ENCODE data around the gene DNAJB9. TPM values are rescaled to one million over a fixed set of nuclear protein-coding genes. Genes with fewer than 3 reads are reported as not detected.

DNAJB9 gene
- total RNA-seq, 4 donors from 2014 or later = 24.2 to 96.6 (median 67.8) TPM

DNA sequence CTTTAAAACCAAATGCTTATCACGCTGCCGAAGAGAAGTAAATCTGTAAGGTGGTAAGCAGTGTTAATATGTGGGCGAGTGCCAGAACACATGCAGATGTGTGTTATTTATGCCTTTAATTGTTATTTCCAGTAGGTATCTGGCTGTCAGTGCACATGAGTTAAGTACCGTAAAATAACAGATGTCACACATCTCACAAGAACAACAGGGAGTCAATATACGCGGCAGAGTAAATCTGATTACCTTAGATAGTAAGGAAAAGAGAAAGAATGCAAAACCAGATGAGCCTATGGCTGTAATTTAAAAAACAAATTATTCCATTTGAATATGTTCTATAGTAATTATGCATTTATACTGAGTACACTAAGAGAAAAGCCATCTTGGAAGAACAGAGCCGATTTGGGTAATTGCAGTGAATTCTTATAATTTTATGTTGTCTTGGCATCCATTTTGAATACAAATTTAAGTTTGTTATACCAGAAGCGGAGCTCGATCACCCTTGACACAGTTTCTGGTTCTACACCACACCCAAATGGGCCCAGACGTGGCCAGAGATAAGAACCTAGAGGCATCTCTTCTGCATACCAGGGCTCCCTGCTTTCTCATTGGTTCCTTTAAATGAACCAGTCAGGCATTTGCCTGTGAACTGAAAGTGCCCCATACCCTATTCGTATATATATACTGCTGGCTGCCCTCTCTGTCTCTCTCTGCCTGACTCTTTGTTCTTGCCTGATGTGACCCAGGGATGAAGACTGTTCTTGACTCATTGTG is 34.8 kb downstream of the DNAJB9 start:
- Histone ChIP-seq H3K9me3 (no peaks in the 10 kb centered on the region), H3K27me3 (no peaks in the 10 kb centered on the region), H3K36me3 (no peaks in the 10 kb centered on the region), H3K27ac (no peak overlapping the region), H3K4me1 (no peaks in the 10 kb centered on the region), H3K4me3 (no peak overlapping the region)
- ATAC-seq = no peak
- TF ChIP-seq, protein P1, sequence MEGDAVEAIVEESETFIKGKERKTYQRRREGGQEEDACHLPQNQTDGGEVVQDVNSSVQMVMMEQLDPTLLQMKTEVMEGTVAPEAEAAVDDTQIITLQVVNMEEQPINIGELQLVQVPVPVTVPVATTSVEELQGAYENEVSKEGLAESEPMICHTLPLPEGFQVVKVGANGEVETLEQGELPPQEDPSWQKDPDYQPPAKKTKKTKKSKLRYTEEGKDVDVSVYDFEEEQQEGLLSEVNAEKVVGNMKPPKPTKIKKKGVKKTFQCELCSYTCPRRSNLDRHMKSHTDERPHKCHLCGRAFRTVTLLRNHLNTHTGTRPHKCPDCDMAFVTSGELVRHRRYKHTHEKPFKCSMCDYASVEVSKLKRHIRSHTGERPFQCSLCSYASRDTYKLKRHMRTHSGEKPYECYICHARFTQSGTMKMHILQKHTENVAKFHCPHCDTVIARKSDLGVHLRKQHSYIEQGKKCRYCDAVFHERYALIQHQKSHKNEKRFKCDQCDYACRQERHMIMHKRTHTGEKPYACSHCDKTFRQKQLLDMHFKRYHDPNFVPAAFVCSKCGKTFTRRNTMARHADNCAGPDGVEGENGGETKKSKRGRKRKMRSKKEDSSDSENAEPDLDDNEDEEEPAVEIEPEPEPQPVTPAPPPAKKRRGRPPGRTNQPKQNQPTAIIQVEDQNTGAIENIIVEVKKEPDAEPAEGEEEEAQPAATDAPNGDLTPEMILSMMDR (IDR thresholded peaks at IDR 0.05 in 4 of 5, conservative IDR thresholded peaks at IDR 0.05 in 1 of 5) = no peak
- no peak for TF ChIP-seq POLR2A (IDR thresholded peaks at IDR 0.05)
- in situ Hi-C loops (cut with MboI; ENCODE audit: low sequenced_read_pairs in 4 of 4) = no loop called here
- intact Hi-C loops (cut with DNase I; ENCODE audit: low total_unique reads) = no loop called here
- no peak for DNase-seq

DNA sequence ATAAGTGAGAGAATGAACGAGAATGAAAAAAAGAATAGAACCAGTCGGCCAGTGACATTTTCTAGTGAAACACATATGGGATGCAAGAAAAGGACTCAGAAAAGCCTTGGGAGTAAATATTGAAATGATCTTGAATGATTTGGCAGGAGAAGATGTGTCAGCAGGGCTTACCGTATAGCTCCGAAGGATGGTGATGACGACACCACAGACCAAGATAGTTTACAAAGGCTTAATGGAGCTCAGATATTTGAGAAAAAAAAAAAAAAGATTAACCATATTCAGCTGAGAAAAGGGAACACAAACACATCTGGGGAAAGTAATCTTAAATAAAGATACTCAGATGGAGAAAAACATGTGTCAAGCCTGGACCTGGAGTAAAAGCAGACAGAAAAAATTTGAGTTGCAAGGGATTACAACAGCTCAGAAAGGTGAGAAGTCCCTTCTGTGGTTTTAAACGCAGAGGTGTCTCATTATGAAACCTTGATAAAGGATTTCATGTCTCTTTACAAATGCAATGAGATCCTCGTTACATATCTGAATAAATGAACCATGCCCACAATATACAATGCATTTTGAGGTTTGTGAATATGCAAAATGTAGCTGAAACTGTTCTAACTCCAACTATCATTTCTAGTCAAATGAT is 36.0 kb downstream of the DNAJB9 start:
- Histone ChIP-seq H3K4me1 (no peaks in the 10 kb centered on the region), H3K9me3 (no peaks in the 10 kb centered on the region), H3K27ac (no peak overlapping the region), H3K27me3 (no peaks in the 10 kb centered on the region), H3K36me3 (no peaks in the 10 kb centered on the region), H3K4me3 (no peak overlapping the region)
- in situ Hi-C loops (cut with MboI; ENCODE audit: low sequenced_read_pairs in 4 of 4) (no loop called here), intact Hi-C loops (cut with DNase I; ENCODE audit: low total_unique reads) (no loop called here)
- TF ChIP-seq, protein P1 (IDR thresholded peaks at IDR 0.05 in 4 of 5, conservative IDR thresholded peaks at IDR 0.05 in 1 of 5) = no peak
- no peak for TF ChIP-seq POLR2A (IDR thresholded peaks at IDR 0.05)
- no peak for ATAC-seq
- no peak for DNase-seq

DNA sequence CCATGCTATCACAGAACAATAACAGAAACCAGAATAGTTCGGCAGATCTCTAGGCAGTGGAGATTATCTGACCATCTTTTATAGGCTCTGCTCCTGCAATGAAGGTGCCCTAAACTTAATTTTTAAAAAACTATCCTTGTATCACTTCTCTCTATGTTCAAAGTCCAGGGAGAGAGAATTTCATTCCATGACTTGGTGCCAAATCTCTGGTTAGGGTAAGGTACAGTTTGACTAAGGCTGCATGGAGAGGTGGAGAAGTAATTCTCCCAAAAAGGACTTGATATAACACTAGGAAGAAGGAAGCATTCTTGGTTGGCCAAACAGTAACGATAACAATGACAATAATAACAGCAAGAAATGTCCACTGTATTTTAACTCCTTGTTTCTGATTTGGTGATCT is 40.0 kb downstream of the DNAJB9 start:
- TF ChIP-seq, protein P1 (IDR thresholded peaks at IDR 0.05 in 4 of 5, conservative IDR thresholded peaks at IDR 0.05 in 1 of 5) = no peak
- TF ChIP-seq POLR2A (IDR thresholded peaks at IDR 0.05) = no peak
- H3K27ac ChIP-seq = no peak overlapping the region

GRCh38 chr7:108611268-108611667 is 41.6 kb downstream of the DNAJB9 start:
- Histone ChIP-seq H3K4me3 (no peak overlapping the region), H3K27ac (no peak overlapping the region), H3K4me1 (no peaks in the 10 kb centered on the region), H3K36me3 (no peaks in the 10 kb centered on the region), H3K9me3 (no peaks in the 10 kb centered on the region), H3K27me3 (no peaks in the 10 kb centered on the region)
- in situ Hi-C loops (cut with MboI; ENCODE audit: low sequenced_read_pairs in 4 of 4) = no loop called here
- TF ChIP-seq, protein P1 (IDR thresholded peaks at IDR 0.05 in 4 of 5, conservative IDR thresholded peaks at IDR 0.05 in 1 of 5) = no peak
- no peak for TF ChIP-seq POLR2A (IDR thresholded peaks at IDR 0.05)
- no peak for ATAC-seq
- intact Hi-C loops (cut with DNase I; ENCODE audit: low total_unique reads) = no loop called here
- no peak for DNase-seq

More for the DNA sequence above, 40.0 kb downstream of the DNAJB9 start:
- intact Hi-C loops (cut with DNase I; ENCODE audit: low total_unique reads) (no loop called here), in situ Hi-C loops (cut with MboI; ENCODE audit: low sequenced_read_pairs in 4 of 4) (no loop called here)
- H3K9me3 ChIP-seq = no peaks in the 10 kb centered on the region
- H3K36me3 ChIP-seq = no peaks in the 10 kb centered on the region
- H3K27me3 ChIP-seq = no peaks in the 10 kb centered on the region
- no peak for DNase-seq
- H3K4me3 ChIP-seq = no peak overlapping the region
- no peaks in the 10 kb centered on the region for H3K4me1 ChIP-seq
- no peak for ATAC-seq

Data from gastrocnemius medialis (tissue), 4 donors.